Heart right ventricle (tissue), 16 donors: ENCODE data around the gene MRAP. TPM values are rescaled to one million over a fixed set of nuclear protein-coding genes. Genes with fewer than 3 reads are reported as not detected.
"Not testable (repeated sequence)": the region's sequence is repeated elsewhere in the genome, so short reads cannot be mapped to it uniquely, and the experiment has no call there.

ENCODE experiments used
- ATAC-seq, 8 donors: fragments of 200-7000 bp; cut with Tn5 transposase; one replicate each; pipeline ENCODE4 v1.9.1; 2020; ENCODE audit warnings: mild to moderate bottlenecking in 8 of 8, moderate library complexity in 8 of 8, moderate number of reproducible peaks in 1 of 8
- DNase-seq, 2 donors: peaks; one replicate each; pipeline ENCODE4 v3.0.0-alpha.2; 2020
- H3K27ac ChIP-seq, 10 donors: fragments of 200-600 bp; sonication (generic) in 2 of 10; one replicate each; pipeline versions ENCODE4 v1.5.0 to v1.8.0; 2020 to 2022; ENCODE audit warnings: mild to moderate bottlenecking in 3 of 10
- H3K27me3 ChIP-seq, 7 donors: fragments of 200-600 bp; one replicate each; pipeline ENCODE4 v1.8.0; 2021 to 2022; ENCODE audit warnings: mild to moderate bottlenecking in 2 of 7
- H3K36me3 ChIP-seq, 9 donors: fragments of 200-600 bp; sonication (generic) in 1 of 9; one replicate each; pipeline versions ENCODE4 v1.5.0 to v1.8.0; 2020 to 2022; ENCODE audit warnings: mild to moderate bottlenecking in 2 of 9
- H3K4me1 ChIP-seq, 9 donors: fragments of 200-600 bp; sonication (generic) in 1 of 9; one replicate each; pipeline versions ENCODE4 v1.5.0 to v1.8.0; 2020 to 2022; ENCODE audit warnings: mild to moderate bottlenecking in 4 of 9
- H3K4me3 ChIP-seq, 10 donors: fragments of 200-600 bp; sonication (generic) in 2 of 10; one replicate each; pipeline versions ENCODE4 v1.5.0 to v1.8.0; 2020 to 2022; ENCODE audit warnings: mild to moderate bottlenecking in 7 of 10, moderate library complexity in 2 of 10
- H3K9me3 ChIP-seq, 11 donors: fragments of 200-600 bp in 10 of 11; sonication (generic) in 2 of 11; one replicate each; pipeline versions ENCODE4 v1.5.0 to v1.8.0; 2013 to 2022; ENCODE audit warnings: mild to moderate bottlenecking in 2 of 11, control low read depth in 1 of 11, moderate library complexity in 1 of 11
- CTCF ChIP-seq, 9 donors: fragments of 200-600 bp; sonication (generic) in 2 of 9; IDR thresholded peaks; one replicate each; pipeline versions ENCODE4 v1.5.0 to v1.8.0; 2021 to 2022; ENCODE audit warnings: antibody characterized with exemption in 9 of 9, mild to moderate bottlenecking in 5 of 9, moderate library complexity in 1 of 9
- WGBS, 2 donors: extraction: QIAGEN DNeasy Blood & Tissue Kit; methylation state at CpG; one replicate each; pipeline ENCODE4 v1.1.7; 2013; ENCODE audit warnings: inconsistent platforms in 1 of 2; 5-methylcytosine and 5-hydroxymethylcytosine counted together
- intact Hi-C, 10 donors: fragments of 100-400 bp; cut with DNase I; formaldehyde crosslinking; loops; one replicate each; pipeline versions ENCODE4 v1.11.1 to v1.14.2; 2022
- polyA plus RNA-seq, 2 donors: library from polyadenylated mRNA; stranded (reverse); fragments of 200-250 nt; gene quantifications; one replicate each; pipeline ENCODE4 v1.2.3, GENCODE V29; 2013
- total RNA-seq, 10 donors: library from RNA; stranded (reverse); fragmentation: NEBNext Ultra II Directional in 3 of 10; extraction: Animal tissue kit (Norgen Biotek cat#: 25700) in 3 of 10; gene quantifications; one replicate each; pipeline versions ENCODE4 v1.2.1 to v1.2.4, GENCODE V29; 2021 to 2023
- donor health status: Arrhythmogenic right ventricular cardiomyopathy.
- donor health status: ischemic (EF 13 %, LVEDD 7.1; RV severe dilation, severe dysfunction).
- donor health status: healthy with polysubstance abuse.
- donor health status: DM: no; HTN: yes; CAD: no.
- donor health status: DM: no; HTN: no; CAD: no.
- donor health status: ischemic (EF 25% LVEDD 6.9; RV normal size, moderate dysfunction).
- donor health status: ischemic (EF 25% LVEDD 5.7; RV mildly dilated, moderate dysfunction).
- donor health status: healthy.
- donor health status: DM: yes; HTN: yes; CAD: no.
- donor health status: Ischemic cardiomyopathy.
- donor health status: ischemic (EF 35%, LVEDD 5.7; RV mildly dilated, moderate dysfunction).
- donor health status: nonischemic (EF 11% LVEDD 7.7; RV severe dilation, severe dysfunction).
- donor health status: DM: yes; HTN: yes; CAD: no.
- donor health status: PGD.
- donor health status: ischemic (EF 29% LVEDD 5.4; RV normal size, mild dysfunction).
- donor health status: nonischemic (EF 23%, LVEDD 6.1; RV moderate dilation, normal function).

Gene MRAP
- total and polyA plus RNA-seq, 12 donors, result 0.63 to 10.5 (median 0.78) TPM; not detected in 5

DNA sequence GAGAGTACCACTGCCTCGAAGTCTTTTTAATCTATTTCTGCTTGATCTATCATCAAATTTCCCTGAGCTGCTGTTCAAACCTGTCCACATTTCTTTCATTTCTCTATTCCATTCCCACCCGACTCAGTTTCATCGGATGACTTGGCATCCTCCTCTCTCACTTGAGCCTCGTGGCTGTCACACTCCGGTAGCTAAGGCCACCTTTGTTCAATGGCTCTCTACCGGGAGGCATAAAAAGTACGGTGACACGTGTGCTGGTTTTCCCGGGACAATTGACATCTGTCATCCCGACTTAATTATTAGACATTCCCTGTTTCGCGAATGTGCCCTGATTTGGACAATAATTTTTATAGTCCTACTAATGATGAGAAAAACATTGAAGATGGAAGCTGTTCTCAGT lies 42.4 kb upstream of the MRAP start:
- peaks cover 7 to 40% (median 23%) of the 10 kb centered on the region in 9 donors for H3K4me1 ChIP-seq
- H3K9me3 ChIP-seq, result no peaks in the 10 kb centered on the region
- WGBS, 2 donors, result 45 to 49% methylated on average over 12 of the region's 12 CpGs
- TF ChIP-seq CTCF (IDR thresholded peaks at IDR 0.05), result no peak
- H3K4me3 ChIP-seq, result no peak overlapping the region
- ATAC-seq, result no peak
- peak overlapping the region in 3 of 10 donors; percentile 11 to 49 (median 40) for H3K27ac ChIP-seq
- no peaks in the 10 kb centered on the region for H3K36me3 ChIP-seq
- intact Hi-C loops, result loop anchor here (1.0 to 10.0 kb wide), 11 partner anchors 121 to 471 kb away; no protein-coding TSS in a partner anchor
- no peaks in the 10 kb centered on the region for H3K27me3 ChIP-seq
- no peak for DNase-seq

- no peak for TF ChIP-seq CTCF (IDR thresholded peaks at IDR 0.05)
- Histone ChIP-seq H3K4me3 (no peak overlapping the region), H3K27me3 (no peaks in the 10 kb centered on the region), H3K36me3 (no peaks in the 10 kb centered on the region), H3K9me3 (no peaks in the 10 kb centered on the region), H3K27ac (peak overlapping the region in 5 of 10 donors; percentile 11 to 49 (median 17)), H3K4me1 (peaks cover 7 to 40% (median 23%) of the 10 kb centered on the region in 9 donors)
- DNase-seq (peak; percentile 63), ATAC-seq (peak; percentile 46 to 76 (median 65))
- WGBS, 2 donors, result 29 to 31% methylated on average over 9 of the region's 9 CpGs
- intact Hi-C loops, result loop anchor here (1.0 to 10.0 kb wide), 12 partner anchors 122 to 472 kb away; no protein-coding TSS in a partner anchor
Measured at GRCh38 chr21:32256873-32257620, 41.6 kb upstream of the MRAP start.

DNA sequence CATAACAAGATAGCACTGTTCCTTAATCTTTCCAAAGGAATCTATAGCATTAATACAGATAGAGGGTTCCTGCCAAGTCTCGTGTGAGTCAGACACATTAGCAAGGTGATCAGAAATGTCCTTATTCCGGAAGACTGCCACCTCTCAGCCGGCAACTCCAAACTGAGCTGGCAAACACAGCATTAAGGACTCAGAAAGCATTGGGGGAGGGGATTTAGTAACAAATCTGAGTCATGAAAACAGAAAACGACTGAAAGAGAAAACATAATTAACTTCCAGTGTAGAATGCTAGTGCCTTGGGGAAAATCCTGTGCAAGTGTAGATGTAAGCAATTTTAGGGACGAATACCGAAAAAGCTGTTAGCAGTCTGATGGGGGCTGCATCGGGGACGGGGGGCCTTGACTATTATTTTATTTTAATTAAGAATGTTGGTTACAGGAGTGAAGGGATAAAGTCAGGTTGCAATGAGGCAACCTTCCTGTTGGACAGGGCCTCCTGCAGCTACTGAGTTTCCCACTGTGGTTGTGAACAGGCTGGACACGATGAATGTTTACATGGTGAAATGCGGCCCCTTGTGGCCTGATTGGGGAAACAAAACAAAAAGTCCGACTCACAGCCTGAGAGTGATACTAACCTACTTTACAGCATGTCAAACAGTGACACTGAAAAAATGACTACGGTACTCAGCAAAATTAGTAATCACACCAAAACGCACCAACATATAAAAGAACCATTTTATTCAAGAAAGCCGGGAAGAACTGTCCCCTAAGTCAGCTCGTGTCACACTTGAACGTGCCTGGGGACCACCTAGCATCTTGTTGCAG lies 40.5 kb upstream of the MRAP start:
- TF ChIP-seq CTCF (IDR thresholded peaks at IDR 0.05), result peak; percentile 42 to 84 (median 72)
- Histone ChIP-seq H3K4me3 (no peak overlapping the region), H3K36me3 (no peaks in the 10 kb centered on the region), H3K4me1 (peaks cover 7 to 33% (median 17%) of the 10 kb centered on the region in 9 donors), H3K9me3 (no peaks in the 10 kb centered on the region), H3K27ac (no peak overlapping the region), H3K27me3 (no peaks in the 10 kb centered on the region)
- intact Hi-C loops, result loop anchor here (1.0 to 10.0 kb wide), 16 partner anchors 123 to 473 kb away; partner anchors contain the start of gene HUNK (in 1 of the 10)
- WGBS, 2 donors, result 41 to 47% methylated on average over 16 of the region's 16 CpGs
- peak; percentile 43 to 67 for DNase-seq
- peak; percentile 75 to 85 (median 81) for ATAC-seq

- not testable (repeated sequence) for H3K27me3 ChIP-seq, H3K36me3 ChIP-seq, H3K27ac ChIP-seq, H3K4me3 ChIP-seq, DNase-seq, ATAC-seq, H3K9me3 ChIP-seq
- 85 to 90% methylated on average over 5 of the region's 5 CpGs for WGBS, 2 donors
- intact Hi-C loops, result loop anchor here (1.0 to 10.0 kb wide), 15 partner anchors 124 to 474 kb away; partner anchors contain the start of gene HUNK (in 1 of the 10)
- peaks cover 7 to 28% (median 17%) of the 10 kb centered on the region in 9 donors for H3K4me1 ChIP-seq
Measured at GRCh38 chr21:32258786-32259048, 39.9 kb upstream of the MRAP start.
